Anterior cingulate cortex (tissue), 58 donors: ENCODE results near the gene CDX1.

Experiments used
- DNase-seq, 58 donors: peaks; one replicate each; lab custom pipeline; 2025; lab: John Stamatoyannopoulos, UW

Gene CDX1

GRCh38 chr5:150130493-150130922 lies 36.1 kb upstream of the CDX1 start:
- no peak for DNase-seq

DNA sequence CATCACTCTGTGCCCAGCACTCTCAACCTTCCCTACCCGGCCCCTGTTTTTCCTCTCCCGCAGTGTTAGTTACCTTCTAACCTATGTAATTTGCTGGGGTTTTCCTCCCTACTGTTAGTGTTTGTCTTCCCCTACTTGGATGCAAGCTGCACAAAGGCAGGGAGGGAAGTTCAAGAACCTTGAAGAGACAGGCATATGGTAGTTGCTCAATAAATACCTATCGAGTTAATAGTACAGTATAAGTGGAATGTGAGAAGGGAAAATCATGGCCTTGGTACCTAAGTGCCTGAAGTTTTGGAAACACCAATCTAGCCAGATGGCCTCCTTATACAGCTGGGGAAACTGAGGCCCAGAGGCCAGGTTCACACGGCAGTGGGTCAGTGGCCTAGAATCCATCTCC lies 35.1 kb upstream of the CDX1 start:
- DNase-seq, result no peak

DNA sequence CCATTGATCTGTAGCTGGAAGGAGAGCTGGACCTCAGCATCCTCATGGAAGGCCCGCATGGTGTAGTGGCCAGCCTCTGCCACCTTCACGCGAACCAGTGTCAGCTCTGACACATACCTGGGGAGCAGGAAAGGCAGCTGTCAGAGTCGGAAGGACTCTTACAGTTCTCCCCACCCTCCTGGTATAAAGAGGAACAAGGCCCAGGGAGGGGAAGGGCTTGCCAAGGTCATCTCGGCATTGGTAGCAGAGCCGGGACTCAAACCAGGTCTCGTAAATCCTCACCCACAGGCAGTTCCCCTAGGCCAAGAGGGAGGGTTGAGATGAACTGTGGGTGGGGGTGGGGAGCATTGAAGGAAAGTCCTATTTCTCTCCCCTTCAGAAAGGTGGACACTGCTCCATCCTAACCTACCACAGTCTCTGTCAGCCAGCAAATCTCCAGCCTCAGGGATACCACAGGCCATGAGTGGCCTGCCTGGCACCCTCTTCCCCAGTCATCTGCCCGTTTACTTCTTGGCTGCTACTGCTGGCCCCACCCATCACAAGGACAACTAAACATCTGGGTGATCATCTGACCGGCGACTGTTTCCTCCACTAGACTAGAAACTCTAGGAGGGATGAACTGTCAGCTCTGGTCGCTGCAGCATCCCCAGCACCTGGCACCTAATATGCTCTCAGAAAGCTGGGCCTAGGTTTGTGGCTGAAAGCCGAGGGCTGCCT lies 34.4 kb upstream of the CDX1 start:
- DNase-seq, result no peak

DNA sequence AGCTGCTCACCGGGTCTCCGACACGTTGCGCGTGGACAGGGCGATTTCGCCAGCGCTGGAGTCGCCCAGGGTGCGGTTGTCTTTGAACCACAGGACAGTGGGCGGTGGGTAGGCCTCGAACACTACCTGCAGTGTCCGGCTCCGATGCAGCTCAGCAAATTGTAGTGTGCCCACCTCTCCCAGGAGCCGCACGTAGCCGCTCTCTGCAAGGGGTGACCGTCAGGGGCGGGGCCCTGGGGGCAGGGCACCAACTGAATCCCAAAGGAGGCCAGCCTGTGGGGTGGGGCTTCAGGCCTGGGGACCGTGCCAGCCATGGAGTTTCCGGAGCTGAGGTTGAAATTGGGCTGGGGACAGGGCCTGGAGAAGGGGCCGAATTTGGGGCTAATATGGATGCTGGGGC lies 33.8 kb upstream of the CDX1 start:
- DNase-seq, result no peak

DNA sequence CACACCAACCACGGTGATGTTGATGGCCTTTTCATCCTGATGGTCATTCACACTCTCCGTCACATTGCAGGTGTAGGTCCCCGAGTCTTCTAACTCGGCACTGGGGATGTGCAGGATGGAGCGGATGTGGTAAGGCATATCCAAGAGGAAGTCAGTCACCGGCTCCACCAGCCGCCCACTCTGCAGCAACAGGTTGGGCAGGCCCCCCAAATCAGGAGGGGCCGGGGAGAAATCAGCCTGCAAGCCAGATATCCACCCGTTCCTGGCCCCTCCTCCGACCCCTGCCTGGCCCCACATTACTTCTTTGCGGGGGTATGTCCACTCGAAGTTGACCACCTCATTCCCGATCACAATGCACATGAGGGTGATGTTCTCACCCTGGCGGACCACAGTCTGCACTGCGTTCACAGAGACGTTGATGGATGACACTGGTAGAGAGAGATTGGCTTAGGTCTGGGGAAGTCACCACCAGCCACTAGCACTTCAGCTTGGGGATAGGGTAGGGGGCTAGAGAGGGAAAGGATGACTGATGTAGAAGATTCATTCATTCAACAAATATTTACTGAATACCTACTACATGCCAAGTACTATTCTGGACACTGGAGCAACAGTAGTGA lies 32.9 kb upstream of the CDX1 start:
- no peak for DNase-seq

DNA sequence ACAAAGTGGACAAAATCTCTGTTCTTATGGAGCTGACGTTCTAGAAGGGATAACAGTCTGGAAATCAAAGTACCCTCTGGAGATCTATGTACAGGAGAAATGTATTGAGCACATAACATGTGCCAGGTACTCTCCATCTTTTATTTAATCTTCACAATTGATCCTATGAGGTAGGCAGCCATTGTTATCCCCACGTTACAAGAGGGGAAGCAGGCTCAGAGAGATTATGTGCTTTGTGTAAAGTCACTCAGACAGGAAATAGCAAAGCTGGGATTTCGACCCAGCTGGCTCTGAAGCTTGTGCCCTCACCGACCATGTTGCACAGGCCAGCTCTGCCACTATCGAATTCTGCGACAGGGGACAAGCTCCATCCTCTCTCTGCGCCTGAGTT lies 32.4 kb upstream of the CDX1 start:
- no peak for DNase-seq

- DNase-seq, result no peak
Measured at GRCh38 chr5:150135557-150136304, 30.8 kb upstream of the CDX1 start.

- DNase-seq, result no peak
Measured at GRCh38 chr5:150136305-150137167, 30.0 kb upstream of the CDX1 start.

GRCh38 chr5:150137168-150137957 lies 29.2 kb upstream of the CDX1 start:
- DNase-seq, result no peak

DNA sequence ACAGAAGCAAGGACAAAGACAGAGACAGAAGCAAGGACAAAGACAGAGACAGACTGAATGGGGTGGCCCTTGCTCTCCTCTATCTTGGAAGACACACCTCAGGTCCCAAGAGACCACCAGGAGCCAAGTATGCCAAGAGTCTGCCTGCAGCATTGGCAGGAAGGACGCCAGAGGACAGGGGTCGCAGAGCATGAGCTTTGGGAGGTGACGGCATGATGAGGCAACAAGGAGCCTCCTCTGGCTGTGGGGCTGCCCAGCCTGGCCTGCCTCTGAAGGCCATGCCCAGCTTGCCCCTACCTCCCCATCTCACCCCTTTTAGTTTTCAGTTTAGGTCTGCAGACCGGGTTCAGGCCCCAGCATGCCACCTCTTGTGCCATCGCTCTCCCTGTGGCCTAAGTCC lies 28.6 kb upstream of the CDX1 start:
- DNase-seq, result no peak

GRCh38 chr5:150138551-150139265 lies 27.9 kb upstream of the CDX1 start:
- peak in 47 of 58 donors; percentile 16 to 83 (median 55) for DNase-seq

DNA sequence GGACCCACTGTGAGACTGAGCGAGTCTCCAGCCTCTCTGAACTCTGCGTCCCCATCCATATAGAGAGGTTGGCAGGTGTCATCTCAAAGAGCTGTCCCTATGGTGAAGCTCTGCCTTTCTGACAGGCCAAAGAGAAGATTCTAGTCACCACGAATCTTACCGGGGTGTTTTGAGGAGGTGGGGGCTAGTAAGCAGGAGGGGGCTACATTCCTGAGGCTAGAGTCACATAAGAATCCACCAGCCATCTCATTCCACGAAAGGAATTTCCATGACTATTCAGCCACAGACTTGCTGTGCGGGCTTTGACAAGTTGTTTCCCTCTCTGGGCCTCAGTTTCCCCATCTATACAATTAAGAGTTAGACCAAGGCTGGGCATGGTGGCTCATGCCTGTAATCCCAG lies 27.2 kb upstream of the CDX1 start:
- no peak for DNase-seq

DNA sequence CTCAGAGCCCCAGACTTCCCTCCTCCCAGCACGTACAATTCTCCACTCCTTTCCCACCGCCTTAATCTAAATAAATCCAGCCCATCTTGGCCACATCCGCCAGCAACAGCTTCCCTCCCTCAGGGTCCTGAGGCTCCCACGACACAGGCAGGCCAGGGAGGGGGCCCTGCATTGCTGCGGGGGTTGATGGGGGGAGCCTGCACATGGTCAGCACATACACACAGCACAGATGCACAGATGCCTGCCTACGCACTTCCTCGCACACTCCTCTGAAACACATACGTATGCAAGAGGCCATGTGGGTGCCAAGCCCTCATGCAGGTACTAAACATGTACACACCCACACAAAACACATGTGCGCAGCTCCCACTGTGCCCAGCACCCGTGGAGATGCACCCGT lies 25.7 kb upstream of the CDX1 start:
- no peak for DNase-seq

- no peak for DNase-seq
Measured at GRCh38 chr5:150141544-150142184, 24.9 kb upstream of the CDX1 start.

- no peak for DNase-seq
Measured at GRCh38 chr5:150142185-150142958, 24.2 kb upstream of the CDX1 start.

GRCh38 chr5:150142959-150143349 lies 23.6 kb upstream of the CDX1 start:
- DNase-seq, result no peak

GRCh38 chr5:150143350-150144245 lies 23.0 kb upstream of the CDX1 start:
- DNase-seq, result peak in 17 of 58 donors; percentile 16 to 61 (median 31)
